OCI-LY1 (cell line): ENCODE results near the gene RASAL2.

ENCODE experiments used
- CTCF ChIP-seq: fragments of 200-600 bp; sonication (generic), shearing (Covaris generic); IDR thresholded peaks from 2 replicates; pipeline ENCODE4 v1.5.1; 2017; ENCODE audit warnings: mild to moderate bottlenecking, antibody characterized with exemption, low read length, moderate library complexity, mixed read lengths
- EZH2 ChIP-seq: fragments of 200-600 bp; sonication (generic), shearing (Covaris generic); IDR thresholded peaks from 2 replicates; pipeline ENCODE4 v1.8.0; 2017; ENCODE audit warnings: borderline replicate concordance, mixed run types, mild to moderate bottlenecking, antibody characterized with exemption, low read length, moderate library complexity, mixed read lengths

- TF ChIP-seq CTCF (no peak), EZH2 (no peak)
Observed at GRCh38 chr1:178496410-178497135, 402.7 kb downstream of the RASAL2 start, which contains the start of gene CLEC20A.
